H9 (cell line): ENCODE measurements around the gene CILP2. TPM values are rescaled to one million over a fixed set of nuclear protein-coding genes. Genes with fewer than 3 reads are reported as not detected.

ENCODE experiments used
- DNase-seq: peaks from one replicate; pipeline ENCODE4 v3.0.0-alpha.2; 2017
- H2AFZ ChIP-seq: one replicate; pipeline ENCODE4 v1.6.1; 2013; ENCODE audit warnings: mild to moderate bottlenecking, low read length, control low read depth, moderate library complexity
- H2AK5ac ChIP-seq: 2 replicates; pipeline ENCODE4 v1.6.1; 2013; ENCODE audit warnings: low read length, control low read depth, mixed read lengths; ENCODE audit not compliant: insufficient read length
- H2BK120ac ChIP-seq: one replicate; pipeline ENCODE4 v1.6.1; 2013; ENCODE audit warnings: low read depth, mild to moderate bottlenecking, low read length, control low read depth, inconsistent platforms; ENCODE audit not compliant: poor library complexity, severe bottlenecking
- H2BK12ac ChIP-seq: 2 replicates; pipeline ENCODE4 v1.6.1; 2013; ENCODE audit warnings: low read length, control low read depth, mixed read lengths, low read depth; ENCODE audit not compliant: insufficient read length
- H2BK15ac ChIP-seq: 2 replicates; pipeline ENCODE4 v1.6.1; 2013; ENCODE audit warnings: low read depth, low read length, control low read depth
- H2BK20ac ChIP-seq: one replicate; pipeline ENCODE4 v1.6.1; 2013; ENCODE audit warnings: low read depth, mild to moderate bottlenecking, low read length, control low read depth, inconsistent platforms; ENCODE audit not compliant: poor library complexity, severe bottlenecking
- H2BK5ac ChIP-seq: 2 replicates; pipeline ENCODE4 v1.6.1; 2013; ENCODE audit warnings: low read length, control low read depth, mixed read lengths; ENCODE audit not compliant: insufficient read length
- H3K14ac ChIP-seq: 2 replicates; pipeline ENCODE4 v1.6.1; 2013; ENCODE audit warnings: low read length, control low read depth; ENCODE audit not compliant: insufficient read depth
- H3K18ac ChIP-seq: 2 replicates; pipeline ENCODE4 v1.6.1; 2013; ENCODE audit warnings: low read depth, mild to moderate bottlenecking, mixed read lengths, low read length, control low read depth; ENCODE audit not compliant: insufficient read length
- H3K23ac ChIP-seq: 2 replicates; pipeline ENCODE4 v1.6.1; 2013; ENCODE audit warnings: low read length, control low read depth, mixed read lengths, low read depth; ENCODE audit not compliant: insufficient read length
- H3K23me2 ChIP-seq: 2 replicates; pipeline ENCODE4 v1.6.1; 2013; ENCODE audit warnings: low read depth, mild to moderate bottlenecking, mixed read lengths, low read length, control low read depth; ENCODE audit not compliant: insufficient read length, poor library complexity, severe bottlenecking
- H3K27ac ChIP-seq: 2 replicates; pipeline ENCODE4 v1.5.1; 2013; ENCODE audit warnings: low read length, control low read depth, mixed read lengths, low read depth; ENCODE audit not compliant: insufficient read length
- H3K27me3 ChIP-seq: 2 replicates; pipeline ENCODE4 v1.6.1; 2013; ENCODE audit warnings: low read length, control low read depth, inconsistent platforms; ENCODE audit not compliant: insufficient read depth
- H3K4ac ChIP-seq: 2 replicates; pipeline ENCODE4 v1.6.1; 2013; ENCODE audit warnings: low read depth, mild to moderate bottlenecking, control low read depth, inconsistent platforms, low read length, moderate library complexity
- H3K4me1 ChIP-seq: 2 replicates; pipeline ENCODE4 v1.6.1; 2013; ENCODE audit warnings: low read length, control low read depth, inconsistent platforms; ENCODE audit not compliant: insufficient read depth
- H3K4me2 ChIP-seq: 2 replicates; pipeline ENCODE4 v1.6.1; 2013; ENCODE audit warnings: low read length, control low read depth, mixed read lengths; ENCODE audit not compliant: insufficient read length, insufficient read depth
- H3K56ac ChIP-seq: 2 replicates; pipeline ENCODE4 v1.6.1; 2013; ENCODE audit warnings: low read depth, mild to moderate bottlenecking, mixed read lengths, low read length, control low read depth; ENCODE audit not compliant: insufficient read length
- H3K79me1 ChIP-seq: 2 replicates; pipeline ENCODE4 v1.6.1; 2013; ENCODE audit warnings: low read depth, mild to moderate bottlenecking, moderate library complexity, low read length, control low read depth, inconsistent platforms; ENCODE audit not compliant: insufficient read depth, poor library complexity, severe bottlenecking
- H3K79me2 ChIP-seq: 2 replicates; pipeline ENCODE4 v1.6.1; 2013; ENCODE audit warnings: low read length, control low read depth, inconsistent platforms; ENCODE audit not compliant: insufficient read depth
- H3K9ac ChIP-seq: 2 replicates; pipeline ENCODE4 v1.6.1; 2013; ENCODE audit warnings: low read length, control low read depth, mixed read lengths; ENCODE audit not compliant: insufficient read length; ENCODE audit errors: extremely low read depth
- H3K9me3 ChIP-seq: one replicate; pipeline ENCODE4 v1.6.1; 2013; ENCODE audit warnings: low read depth, low read length, inconsistent platforms; ENCODE audit not compliant: control insufficient read depth
- H3T11ph ChIP-seq: one replicate; pipeline ENCODE4 v1.6.1; 2013; ENCODE audit warnings: mild to moderate bottlenecking, low read length, control low read depth, inconsistent platforms
- H4K20me1 ChIP-seq: one replicate; pipeline ENCODE4 v1.6.1; 2013; ENCODE audit not compliant: control insufficient read depth, insufficient read length, insufficient read depth
- H4K5ac ChIP-seq: 2 replicates; pipeline ENCODE4 v1.6.1; 2013; ENCODE audit warnings: low read depth, mild to moderate bottlenecking, mixed read lengths, low read length, control low read depth; ENCODE audit not compliant: insufficient read length
- H4K8ac ChIP-seq: replicated peaks from 2 replicates; pipeline ENCODE4 v1.6.1; 2013; ENCODE audit warnings: low read length, control low read depth, mixed read lengths, low read depth; ENCODE audit not compliant: insufficient read length
- H4K91ac ChIP-seq: 2 replicates; pipeline ENCODE4 v1.6.1; 2013; ENCODE audit warnings: low read depth, mild to moderate bottlenecking, moderate library complexity, mixed read lengths, low read length, control low read depth; ENCODE audit not compliant: insufficient read length
- H3K27ac Mint-ChIP-seq, 3 experiments: 2 replicates in 2 of 3; 3 replicates in 1 of 3; pipeline ENCODE4 v1.8.0; 2020 to 2021; ENCODE audit warnings: mixed read lengths in 3 of 3, mild to moderate bottlenecking in 1 of 3, moderate library complexity in 1 of 3
- H3K27me3 Mint-ChIP-seq: 2 replicates; pipeline ENCODE4 v1.8.0; 2021; ENCODE audit warnings: low read depth, mild to moderate bottlenecking, moderate library complexity, mixed read lengths
- H3K36me3 Mint-ChIP-seq, 3 experiments: 2 replicates in 2 of 3; 3 replicates in 1 of 3; pipeline ENCODE4 v1.8.0; 2020 to 2021; ENCODE audit warnings: low read depth in 3 of 3, mixed read lengths in 3 of 3; ENCODE audit not compliant: insufficient read depth in 1 of 3
- H3K4me1 Mint-ChIP-seq, 2 experiments: 2 replicates each; pipeline ENCODE4 v1.8.0; 2020; ENCODE audit warnings: mixed read lengths in 2 of 2
- H3K4me3 Mint-ChIP-seq, 2 experiments: 2 replicates in 1 of 2; 3 replicates in 1 of 2; pipeline ENCODE4 v1.8.0; 2020 to 2021; ENCODE audit warnings: mild to moderate bottlenecking in 2 of 2, mixed read lengths in 2 of 2, moderate library complexity in 1 of 2
- H3K9me3 Mint-ChIP-seq, 2 experiments: 2 replicates in 1 of 2; 3 replicates in 1 of 2; pipeline ENCODE4 v1.8.0; 2020; ENCODE audit warnings: mild to moderate bottlenecking in 2 of 2, mixed read lengths in 2 of 2, moderate library complexity in 1 of 2
- CTCF ChIP-seq: fragments of 200-600 bp; sonication (generic); conservative IDR thresholded peaks from 3 replicates; pipeline ENCODE4 v1.8.0; 2021; ENCODE audit warnings: antibody characterized with exemption, mild to moderate bottlenecking
- WGBS: extraction: QIAGEN DNeasy Blood & Tissue Kit; methylation state at CpG from one replicate; pipeline ENCODE4 v1.1.7; 2013; ENCODE audit warnings: missing lambda C conversion rate, low lambda C conversion rate, mixed read lengths; ENCODE audit not compliant: insufficient read length; ENCODE audit errors: extremely low coverage; 5-methylcytosine and 5-hydroxymethylcytosine counted together
- total RNA-seq: library from RNA; stranded (reverse); gene quantifications from 2 replicates; pipeline ENCODE4 v1.2.1, GENCODE V29; 2021

CILP2 gene
- total RNA-seq, 1 experiment from 2014 or later: 6.4 TPM

- no peak overlapping the region for H3K23ac ChIP-seq
- no peak overlapping the region for H3K9ac ChIP-seq
- no peak for DNase-seq
- H2AFZ ChIP-seq: no peak overlapping the region
- Mint-ChIP-seq H3K27me3 (peaks cover 25% of the 10 kb centered on the region), H3K27ac (no peak overlapping the region; a peak in 1 of 7 replicates), H3K36me3 (peaks cover 2 to 4% (median 2%) of the 10 kb centered on the region in 3 experiments; a peak in 4 of 7 replicates), H3K4me3 (no peak overlapping the region), H3K9me3 (no peaks in the 10 kb centered on the region), H3K4me1 (peaks cover 7 to 15% of the 10 kb centered on the region in 2 experiments)
- H3K14ac ChIP-seq: no peak overlapping the region
- no peak for TF ChIP-seq CTCF
- no peak overlapping the region for H4K5ac ChIP-seq
- H3K18ac ChIP-seq: no peak overlapping the region
- no peaks in the 10 kb centered on the region for H3K4me1 ChIP-seq
- no peak overlapping the region for H2AK5ac ChIP-seq
- no peaks in the 10 kb centered on the region for H3K79me1 ChIP-seq
- H2BK20ac ChIP-seq: no peak overlapping the region
- no peak overlapping the region for H3K4ac ChIP-seq
- peaks cover 14% of the 10 kb centered on the region for H3K23me2 ChIP-seq
- no peak overlapping the region for H3K56ac ChIP-seq
- H3K79me2 ChIP-seq: no peaks in the 10 kb centered on the region
- H3K4me2 ChIP-seq: no peak overlapping the region
- H4K20me1 ChIP-seq: no peaks in the 10 kb centered on the region
- no peak overlapping the region for H3K27ac ChIP-seq
- H3K9me3 ChIP-seq: no peaks in the 10 kb centered on the region
- no peak overlapping the region for H2BK15ac ChIP-seq
- no peak overlapping the region for H4K91ac ChIP-seq
- H3T11ph ChIP-seq: no peak overlapping the region
- no CpG with 5 or more reads among the region's 12 CpGs for WGBS
- H3K27me3 ChIP-seq: peaks cover 2% of the 10 kb centered on the region; the same call in 1 of the 2 replicates
- no peak overlapping the region for H2BK12ac ChIP-seq
- H2BK120ac ChIP-seq: no peak overlapping the region
- H4K8ac ChIP-seq: no peak overlapping the region
- H2BK5ac ChIP-seq: no peak overlapping the region
These were observed 4.4 kb downstream of the CILP2 start for GRCh38 chr19:19542507-19542906.
